Activated CD4-positive, alpha-beta T cell treated with anti-CD3 and anti-CD28 coated beads, Interleukin-2, Interleukin-4, amounts not matched to agents 100 ng/mL and 50 ng/mL, durations not matched to agents 16 hours and 8 hours (primary cell): Measurements from ENCODE around the gene LCA5.
"Not testable (repeated sequence)": the region's sequence is repeated elsewhere in the genome, so short reads cannot be mapped to it uniquely, and the experiment has no call there.

Experiments used
- DNase-seq: peaks from one replicate; pipeline ENCODE4 v3.0.0-alpha.2; 2020; ENCODE audit warnings: low spot score

LCA5 gene

GRCh38 chr6:79536954-79537747 lies at the start of gene LCA5:
Gene LCA5 (minus strand): TSS chr6:79537430. CDS start chr6:79518894, 18,536 bp downstream.
- DNase-seq: peak; percentile 90

GRCh38 chr6:79586548-79586947 lies 49.3 kb upstream of the LCA5 start:
- no peak for DNase-seq

GRCh38 chr6:79584332-79584731 lies 47.1 kb upstream of the LCA5 start:
- no peak for DNase-seq

- not testable (repeated sequence) for DNase-seq
Measured at GRCh38 chr6:79577926-79578325, 40.7 kb upstream of the LCA5 start.

- no peak for DNase-seq
Measured at GRCh38 chr6:79574630-79575225, 37.5 kb upstream of the LCA5 start.

- no peak for DNase-seq
Measured at GRCh38 chr6:79574174-79574573, 36.9 kb upstream of the LCA5 start.

GRCh38 chr6:79571030-79571367 lies 33.8 kb upstream of the LCA5 start:
- DNase-seq: no peak

- peak; percentile 11 for DNase-seq
Measured at GRCh38 chr6:79570129-79571029, 33.1 kb upstream of the LCA5 start.

- DNase-seq: no peak
Measured at GRCh38 chr6:79568996-79569395, 31.8 kb upstream of the LCA5 start.

GRCh38 chr6:79564636-79565035 lies 27.4 kb upstream of the LCA5 start:
- no peak for DNase-seq

- DNase-seq: no peak
Measured at GRCh38 chr6:79559706-79560105, 22.5 kb upstream of the LCA5 start.

GRCh38 chr6:79557673-79558467 lies 20.6 kb upstream of the LCA5 start:
- no peak for DNase-seq

GRCh38 chr6:79554305-79554704 lies 17.1 kb upstream of the LCA5 start:
- no peak for DNase-seq

- no peak for DNase-seq
Measured at GRCh38 chr6:79551401-79551800, 14.2 kb upstream of the LCA5 start.

GRCh38 chr6:79548304-79548703 lies 11.1 kb upstream of the LCA5 start:
- no peak for DNase-seq

- DNase-seq: no peak
Measured at GRCh38 chr6:79546186-79546585, 9.0 kb upstream of the LCA5 start.

- no peak for DNase-seq
Measured at GRCh38 chr6:79544939-79545450, 7.8 kb upstream of the LCA5 start.

GRCh38 chr6:79544299-79544927 lies 7.2 kb upstream of the LCA5 start:
- no peak for DNase-seq

- no peak for DNase-seq
Measured at GRCh38 chr6:79543886-79544285, 6.7 kb upstream of the LCA5 start.

- DNase-seq: no peak
Measured at GRCh38 chr6:79543411-79543810, 6.2 kb upstream of the LCA5 start.
